Aortic smooth muscle cell (primary cell): Measurements from ENCODE around the gene FAM13B. TPM values are rescaled to one million over a fixed set of nuclear protein-coding genes. Genes with fewer than 3 reads are reported as not detected.

Experiments used
- total RNA-seq: library from RNA; depleted of rRNA; stranded (reverse); fragments of >200 nt; gene quantifications from 2 replicates; pipeline ENCODE4 v1.2.3, GENCODE V29; 2014

Gene FAM13B
- 18.6 and 23.0 TPM in 2 replicates for total RNA-seq

DNA sequence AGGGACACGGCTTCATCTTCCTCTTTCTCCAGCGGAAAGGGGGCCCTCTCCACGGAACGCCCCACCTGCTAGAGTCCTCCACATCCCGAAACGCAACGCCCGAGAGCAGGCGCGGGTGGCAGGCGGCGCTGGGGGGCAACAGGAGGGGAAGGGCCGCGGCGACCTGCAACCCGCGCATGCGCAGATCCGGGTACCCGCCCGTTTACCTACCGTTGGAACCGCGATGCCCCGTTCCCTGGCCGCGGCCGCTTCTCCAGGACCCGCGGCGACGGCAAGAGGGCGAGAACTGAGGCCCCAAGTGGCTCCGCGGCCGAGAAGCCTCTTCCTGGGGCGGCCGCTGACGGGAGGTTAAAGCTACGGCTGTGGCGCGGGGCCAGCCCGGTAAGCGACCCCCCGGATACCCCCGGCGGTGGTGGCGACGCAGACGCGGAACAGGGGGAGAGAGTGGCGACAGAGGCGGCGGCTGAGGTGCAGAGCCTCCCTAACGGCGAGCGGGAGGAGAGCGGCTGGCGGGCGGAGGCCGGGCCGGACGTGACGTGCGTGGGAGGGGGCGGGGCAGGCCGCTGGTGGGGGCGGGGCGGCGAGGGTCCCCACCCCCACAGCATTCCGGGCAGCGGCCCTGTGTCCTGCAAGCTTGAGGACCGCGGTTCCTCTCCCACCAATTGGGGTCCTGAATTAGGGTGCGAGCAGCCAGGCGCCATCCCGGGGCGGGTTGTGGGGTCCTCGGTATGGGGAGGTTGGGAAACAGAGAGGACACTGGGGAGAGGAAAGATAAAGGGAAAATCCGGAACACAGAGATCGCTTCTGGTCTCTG is at the start of gene FAM13B:
FAM13B (minus strand) TSS at position 508 of the 814 bp plus-strand sequence. CDS start 13,968 bp downstream, outside the sequence.

DNA sequence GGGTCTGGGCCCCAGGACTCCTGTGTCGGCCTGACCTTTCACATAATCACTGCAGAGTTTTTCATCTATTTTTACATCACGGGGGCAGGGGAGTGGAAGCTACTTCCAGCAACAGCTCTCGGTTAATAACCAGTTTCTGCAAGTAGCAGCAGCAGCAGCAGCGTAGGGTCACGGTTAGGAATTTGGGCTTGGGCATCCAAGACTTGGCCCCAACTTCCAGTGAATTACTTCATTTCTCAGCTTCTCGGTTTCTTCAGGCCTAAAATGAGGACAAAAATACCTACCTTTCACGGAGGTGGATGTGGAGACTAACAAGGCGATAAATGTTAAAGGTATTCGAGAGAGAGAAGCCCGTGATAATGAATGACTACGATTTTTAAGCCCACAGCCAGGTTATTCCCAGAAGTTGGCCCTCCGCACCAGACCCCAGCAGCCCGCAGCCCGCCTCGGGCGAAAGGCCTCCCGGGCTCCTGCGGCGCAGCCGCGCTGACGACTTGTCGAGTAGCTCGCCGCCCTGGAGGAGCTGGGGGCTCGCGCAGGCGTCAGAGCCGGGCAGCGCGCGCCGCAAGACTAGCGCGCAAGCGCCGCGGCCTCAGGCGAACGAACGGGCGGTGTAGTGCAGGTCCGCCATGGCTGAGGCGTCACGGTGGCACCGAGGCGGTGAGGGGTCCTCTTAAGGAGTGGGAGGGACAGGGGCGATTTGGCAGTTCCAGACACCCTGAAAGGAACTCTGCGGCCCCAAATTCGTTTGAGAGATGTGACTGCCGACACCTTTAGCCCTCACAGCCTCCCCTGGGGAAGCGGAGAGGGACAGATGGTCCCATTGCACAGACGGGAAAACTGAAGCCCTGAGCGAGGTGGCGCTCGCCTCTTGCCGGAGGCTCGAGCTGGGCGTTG is 143.8 kb downstream of the FAM13B start, which contains the start of gene PKD2L2:
PKD2L2 (plus strand) TSS at position 595 of the 897 bp plus-strand sequence; CDS start at position 630, 35 bp downstream.

Other genes starting within 250 kb of the FAM13B start
- not detected in 2 replicates for gene MYOT, start 165.2 kb downstream of the FAM13B start, total RNA-seq
- gene PKD2L2, start 143.6 kb downstream of the FAM13B start, total RNA-seq, result not detected in 2 replicates
- gene WNT8A, start 51.0 kb upstream of the FAM13B start, total RNA-seq, result not detected in 2 replicates
- gene NME5, start 106.3 kb upstream of the FAM13B start, total RNA-seq, result 4.8 and 5.0 TPM in 2 replicates
- 38.8 and 46.0 TPM in 2 replicates for gene BRD8, start 145.6 kb upstream of the FAM13B start, total RNA-seq
- gene KIF20A, start 146.0 kb upstream of the FAM13B start, total RNA-seq, result 59.3 and 69.1 TPM in 2 replicates
- 18.9 and 21.1 TPM in 2 replicates for gene CDC23, start 180.2 kb upstream of the FAM13B start, total RNA-seq
- gene GFRA3, start 241.5 kb upstream of the FAM13B start, total RNA-seq, result not detected in 2 replicates